Measurements from ENCODE around the gene CYP19A1. TPM values are rescaled to one million over a fixed set of nuclear protein-coding genes. Genes with fewer than 3 reads are reported as not detected.

Gene CYP19A1
- total RNA-seq, 1 experiment from 2014 or later: 0.94 TPM

DNA sequence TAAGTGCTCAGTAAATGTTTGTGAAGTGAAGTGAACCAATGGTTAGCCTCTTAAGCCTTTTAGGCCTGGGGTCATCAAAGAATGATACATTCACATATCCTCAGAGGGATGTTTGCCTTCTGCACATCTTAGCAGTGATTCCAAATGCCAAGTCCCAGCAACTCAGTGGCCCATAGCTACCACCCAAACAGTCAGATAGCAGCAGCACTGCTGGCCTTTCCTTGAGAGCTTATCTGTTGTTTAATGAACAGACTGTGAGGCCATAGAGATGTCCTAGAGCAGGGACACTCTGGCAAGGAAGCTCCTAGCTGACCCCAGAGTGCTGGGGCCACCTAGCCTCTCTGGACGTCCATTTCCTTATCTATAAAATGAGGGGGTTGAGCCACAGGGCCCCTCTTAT lies 86.8 kb downstream of the CYP19A1 start:
- no peaks in the 10 kb centered on the region for H3K36me3 ChIP-seq (ENCODE audit: low read depth)
- intact Hi-C loops (cut with micrococcal nuclease; ENCODE audit: unreplicated experiment): no loop called here
- ChIA-PET CTCF (no interaction called here), POLR2A (ENCODE audit: unreplicated experiment) (no interaction called here)
- H2AFZ ChIP-seq: no peak overlapping the region
- no peak for TF ChIP-seq EZH2 (IDR thresholded peaks at IDR 0.05; ENCODE audit: low read depth)
- TF ChIP-seq, protein P1, sequence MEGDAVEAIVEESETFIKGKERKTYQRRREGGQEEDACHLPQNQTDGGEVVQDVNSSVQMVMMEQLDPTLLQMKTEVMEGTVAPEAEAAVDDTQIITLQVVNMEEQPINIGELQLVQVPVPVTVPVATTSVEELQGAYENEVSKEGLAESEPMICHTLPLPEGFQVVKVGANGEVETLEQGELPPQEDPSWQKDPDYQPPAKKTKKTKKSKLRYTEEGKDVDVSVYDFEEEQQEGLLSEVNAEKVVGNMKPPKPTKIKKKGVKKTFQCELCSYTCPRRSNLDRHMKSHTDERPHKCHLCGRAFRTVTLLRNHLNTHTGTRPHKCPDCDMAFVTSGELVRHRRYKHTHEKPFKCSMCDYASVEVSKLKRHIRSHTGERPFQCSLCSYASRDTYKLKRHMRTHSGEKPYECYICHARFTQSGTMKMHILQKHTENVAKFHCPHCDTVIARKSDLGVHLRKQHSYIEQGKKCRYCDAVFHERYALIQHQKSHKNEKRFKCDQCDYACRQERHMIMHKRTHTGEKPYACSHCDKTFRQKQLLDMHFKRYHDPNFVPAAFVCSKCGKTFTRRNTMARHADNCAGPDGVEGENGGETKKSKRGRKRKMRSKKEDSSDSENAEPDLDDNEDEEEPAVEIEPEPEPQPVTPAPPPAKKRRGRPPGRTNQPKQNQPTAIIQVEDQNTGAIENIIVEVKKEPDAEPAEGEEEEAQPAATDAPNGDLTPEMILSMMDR (conservative IDR thresholded peaks at IDR 0.05): no peak
- BruUV-seq (replicated peaks): no TSS peak
- H4K20me1 ChIP-seq (ENCODE audit: insufficient read depth): no peaks in the 10 kb centered on the region
- no peak overlapping the region for H3K27ac ChIP-seq
- no peak overlapping the region for H3K4me2 ChIP-seq
- no peaks in the 10 kb centered on the region for H3K4me1 ChIP-seq (replicated peaks; ENCODE audit: insufficient read depth)
- no peaks in the 10 kb centered on the region for H3K9me3 ChIP-seq (ENCODE audit: insufficient read depth, low read depth)
- no peak overlapping the region for H3K4me3 ChIP-seq
- no peak for DNase-seq
- no peaks in the 10 kb centered on the region for H3F3A ChIP-seq (ENCODE audit: insufficient read depth, low read depth)
- no peaks in the 10 kb centered on the region for H3K27me3 ChIP-seq (ENCODE audit: insufficient read depth, low read depth)
- no peaks in the 10 kb centered on the region for H3K9me2 ChIP-seq (ENCODE audit: insufficient read depth)
- H3K79me2 ChIP-seq (ENCODE audit: low read depth): no peaks in the 10 kb centered on the region

DNA sequence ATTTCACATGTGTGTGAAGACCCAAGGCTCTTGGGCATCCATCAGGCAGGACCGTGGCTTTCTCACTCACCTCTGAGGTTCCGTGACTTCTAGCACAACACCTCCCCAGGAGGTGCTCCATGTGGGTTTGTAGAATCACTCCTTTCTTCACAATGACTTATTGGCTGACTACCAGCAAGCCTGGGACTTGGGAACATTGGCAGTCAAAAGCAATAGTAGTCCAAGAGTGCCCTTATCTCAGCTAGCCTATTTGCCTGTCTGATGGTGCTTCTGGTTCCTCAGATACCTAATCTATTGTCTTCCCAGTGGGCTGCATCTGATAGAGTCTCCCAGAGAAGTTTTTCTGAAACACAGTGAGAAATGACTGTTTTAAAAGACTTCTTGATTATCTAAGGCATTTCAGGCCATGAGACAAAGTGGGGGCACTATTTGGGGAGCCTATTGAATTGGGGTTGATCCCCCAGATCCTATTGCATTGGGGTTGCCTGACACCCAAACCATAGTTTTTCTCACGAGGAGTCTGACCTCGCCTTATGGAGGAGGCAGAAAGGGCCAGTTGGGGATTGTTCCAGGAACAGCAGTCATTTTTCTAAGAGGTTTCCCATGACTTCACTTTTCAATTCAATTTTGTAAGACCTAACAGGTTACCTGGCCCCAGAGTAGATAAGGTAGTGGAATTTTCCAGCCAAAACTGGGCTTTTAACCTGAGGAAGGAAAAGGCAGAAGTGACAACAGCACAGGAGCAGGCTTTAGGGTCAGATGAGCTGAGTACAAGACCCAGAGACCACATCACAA lies 88.0 kb downstream of the CYP19A1 start:
- intact Hi-C loops (cut with micrococcal nuclease; ENCODE audit: unreplicated experiment): no loop called here
- Histone ChIP-seq H3K4me2 (no peak overlapping the region), H3K79me2 (ENCODE audit: low read depth) (no peaks in the 10 kb centered on the region), H4K20me1 (ENCODE audit: insufficient read depth) (no peaks in the 10 kb centered on the region), H3K9me3 (ENCODE audit: insufficient read depth, low read depth) (no peaks in the 10 kb centered on the region), H3F3A (ENCODE audit: insufficient read depth, low read depth) (no peaks in the 10 kb centered on the region), H3K27me3 (ENCODE audit: insufficient read depth, low read depth) (no peaks in the 10 kb centered on the region), H3K4me3 (no peak overlapping the region), H3K9me2 (ENCODE audit: insufficient read depth) (no peaks in the 10 kb centered on the region), H3K4me1 (replicated peaks; ENCODE audit: insufficient read depth) (no peaks in the 10 kb centered on the region), H3K36me3 (ENCODE audit: low read depth) (no peaks in the 10 kb centered on the region), H2AFZ (no peak overlapping the region), H3K27ac (no peak overlapping the region)
- DNase-seq: no peak
- BruUV-seq (replicated peaks): no TSS peak
- TF ChIP-seq EZH2 (IDR thresholded peaks at IDR 0.05; ENCODE audit: low read depth): no peak
- TF ChIP-seq, protein P1 (conservative IDR thresholded peaks at IDR 0.05): no peak
- ChIA-PET CTCF (no interaction called here), POLR2A (ENCODE audit: unreplicated experiment) (no interaction called here)

DNA sequence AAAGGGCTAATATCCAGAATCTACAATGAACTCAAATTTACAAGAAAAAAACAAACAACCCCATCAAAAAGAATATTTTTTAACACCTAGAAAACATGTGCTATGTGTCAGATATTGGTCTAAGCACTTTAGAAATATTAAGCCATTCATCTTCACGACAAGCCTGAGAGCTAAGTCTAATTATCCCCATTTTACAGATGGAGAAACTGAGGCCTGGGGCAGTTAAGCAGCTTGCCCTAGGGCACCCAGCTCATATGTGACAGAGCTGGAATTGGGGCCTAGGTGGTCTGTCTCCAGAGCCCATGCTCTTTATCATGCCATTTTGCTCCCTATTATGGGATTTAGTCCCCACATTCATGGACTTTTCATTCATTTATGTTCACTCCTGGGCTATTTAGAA lies 92.8 kb downstream of the CYP19A1 start:
- Histone ChIP-seq H3K27me3 (ENCODE audit: insufficient read depth, low read depth) (no peaks in the 10 kb centered on the region), H3F3A (ENCODE audit: insufficient read depth, low read depth) (no peaks in the 10 kb centered on the region), H3K4me1 (replicated peaks; ENCODE audit: insufficient read depth) (peaks cover 12% of the 10 kb centered on the region), H2AFZ (no peak overlapping the region), H3K36me3 (ENCODE audit: low read depth) (no peaks in the 10 kb centered on the region), H4K20me1 (ENCODE audit: insufficient read depth) (no peaks in the 10 kb centered on the region), H3K4me2 (no peak overlapping the region), H3K9me3 (ENCODE audit: insufficient read depth, low read depth) (no peaks in the 10 kb centered on the region), H3K79me2 (ENCODE audit: low read depth) (no peaks in the 10 kb centered on the region), H3K4me3 (no peak overlapping the region), H3K9me2 (ENCODE audit: insufficient read depth) (no peaks in the 10 kb centered on the region), H3K27ac (no peak overlapping the region)
- DNase-seq: no peak
- ChIA-PET CTCF (no interaction called here), POLR2A (ENCODE audit: unreplicated experiment) (interaction anchor here (0.7 kb wide), 1 partner anchor 45 kb away, joined by 12 read pairs; no protein-coding TSS in a partner anchor)
- TF ChIP-seq, protein P1 (conservative IDR thresholded peaks at IDR 0.05): no peak
- TF ChIP-seq EZH2 (IDR thresholded peaks at IDR 0.05; ENCODE audit: low read depth): no peak
- intact Hi-C loops (cut with micrococcal nuclease; ENCODE audit: unreplicated experiment): no loop called here
- BruUV-seq (replicated peaks): no TSS peak

All from PC-9 (cell line).